ENCODE data around the gene CLASP2.
"Not testable (repeated sequence)": the region's sequence is repeated elsewhere in the genome, so short reads cannot be mapped to it uniquely, and the experiment has no call there.

Gene CLASP2

DNA sequence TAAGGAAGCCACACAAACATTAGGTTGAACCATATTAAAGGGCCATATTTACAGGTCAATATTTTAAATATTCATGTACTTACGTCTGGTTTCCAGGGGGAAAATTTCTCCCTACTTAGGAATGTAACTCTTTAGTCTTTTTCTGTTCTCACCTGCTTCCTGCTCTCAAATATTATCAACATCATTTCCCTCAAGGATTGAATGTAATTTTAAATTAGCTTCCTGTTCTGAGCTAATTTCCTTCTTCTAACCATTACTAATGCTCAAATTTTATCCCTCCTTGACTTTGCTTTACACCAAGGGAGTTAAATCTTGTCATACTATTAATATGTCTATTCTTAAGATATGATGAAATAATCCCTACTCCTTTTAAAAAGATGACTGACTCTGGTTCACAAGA lies 174.5 kb downstream of the CLASP2 start:
- no peak for DNase-seq (ENCODE audit: low read depth in 2 of 2)

- no peak for DNase-seq (ENCODE audit: low read depth in 2 of 2)
These were observed 176.1 kb downstream of the CLASP2 start for GRCh38 chr3:33541918-33542317.

GRCh38 chr3:33538678-33539339 lies 179.2 kb downstream of the CLASP2 start:
- DNase-seq (ENCODE audit: low read depth in 2 of 2), result no peak

DNA sequence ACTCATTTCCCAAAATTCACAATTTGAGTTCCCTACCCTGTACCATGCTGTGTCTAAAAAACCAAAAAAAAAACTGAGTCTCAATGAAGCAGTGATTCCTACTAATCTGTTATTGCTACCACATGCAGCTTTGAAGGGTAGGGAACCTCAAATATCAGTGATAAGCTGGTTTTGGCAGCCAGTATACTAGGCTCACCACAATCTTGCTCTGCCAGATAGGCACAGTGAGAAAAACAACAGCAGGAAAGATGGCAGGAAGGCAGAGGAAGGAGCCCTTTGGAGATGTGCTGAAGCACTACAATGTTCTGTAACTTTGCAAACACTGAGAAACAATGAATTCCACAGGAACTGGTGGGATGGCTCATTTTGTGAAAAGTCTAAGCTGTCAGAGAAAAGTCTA lies 180.9 kb downstream of the CLASP2 start:
- DNase-seq (ENCODE audit: low read depth in 2 of 2), result no peak

DNA sequence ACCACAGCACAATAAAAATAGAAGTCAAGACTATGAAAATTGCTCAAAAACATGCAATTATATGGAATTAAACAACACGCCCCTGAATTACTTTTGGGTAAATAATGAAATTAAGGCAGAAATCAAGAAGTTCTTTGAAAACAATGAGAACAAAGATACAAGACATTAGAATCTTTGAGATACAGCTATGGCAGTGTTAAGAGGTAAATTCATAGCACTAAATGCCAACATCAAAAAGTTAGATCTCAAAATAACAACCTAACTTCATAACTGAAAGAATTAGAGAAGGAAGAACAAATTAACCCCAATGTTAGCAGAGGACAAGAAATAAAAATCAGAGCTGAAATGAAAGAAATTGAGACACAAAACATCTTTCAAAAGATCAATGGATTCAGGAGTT lies 191.3 kb downstream of the CLASP2 start:
- DNase-seq (ENCODE audit: low read depth in 2 of 2), result no peak

GRCh38 chr3:33525232-33525631 lies 192.8 kb downstream of the CLASP2 start:
- DNase-seq (ENCODE audit: low read depth in 2 of 2), result no peak

DNA sequence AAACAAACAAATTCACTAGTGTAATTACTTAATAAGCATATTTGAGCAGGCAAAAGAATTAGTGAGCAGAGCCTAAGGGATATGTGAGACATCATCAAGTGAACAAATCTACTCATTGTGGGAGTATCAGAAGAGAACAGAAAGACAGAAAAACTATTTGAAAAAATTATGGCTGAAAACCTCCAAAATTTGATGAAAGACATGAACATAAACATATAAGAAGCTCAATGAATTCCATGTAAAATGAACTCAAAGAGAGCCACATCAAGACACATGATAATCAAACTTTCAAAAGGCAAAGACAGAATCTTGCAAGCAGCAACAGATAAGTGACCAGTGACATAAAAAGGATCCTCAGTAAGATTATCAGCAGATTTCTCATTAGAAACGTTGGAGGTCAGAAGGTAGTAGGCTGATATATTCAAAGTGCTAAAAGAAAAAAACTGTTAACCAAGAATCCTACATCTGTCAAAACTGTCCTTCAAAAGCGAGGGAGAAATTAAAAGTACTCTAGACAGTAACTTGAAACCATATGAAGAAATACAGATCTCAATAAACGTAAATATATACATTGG lies 194.9 kb downstream of the CLASP2 start:
- DNase-seq (ENCODE audit: low read depth in 2 of 2), result no peak

GRCh38 chr3:33521736-33522135 lies 196.3 kb downstream of the CLASP2 start:
- DNase-seq (ENCODE audit: low read depth in 2 of 2), result no peak

DNA sequence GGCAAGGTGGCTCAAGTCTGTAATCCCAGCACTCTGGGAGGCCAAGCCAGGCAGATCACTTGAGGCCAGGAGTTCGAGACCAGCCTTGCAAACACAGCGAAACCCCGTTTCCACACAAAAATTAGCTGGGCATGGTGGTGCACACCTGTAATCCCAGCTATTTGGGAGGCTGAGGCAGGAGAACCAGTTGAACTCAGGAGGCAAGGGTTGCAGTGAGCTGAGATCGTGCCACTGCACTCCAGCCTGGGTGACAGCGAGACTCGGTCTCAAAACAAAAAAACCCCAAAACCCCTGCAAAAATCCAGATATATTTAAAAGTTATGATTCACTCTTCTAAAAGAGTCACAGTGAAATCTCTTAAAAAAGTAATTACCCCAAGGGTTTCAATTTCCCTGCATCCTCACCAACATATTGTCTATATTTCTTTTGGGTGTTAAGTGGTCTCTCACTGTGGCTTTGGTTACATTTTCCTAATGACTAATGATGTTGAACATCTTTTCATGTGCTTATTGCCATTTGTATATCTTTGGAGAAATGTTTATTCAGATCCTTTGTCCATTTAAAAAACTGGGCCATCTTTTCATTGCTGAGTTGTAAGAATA lies 204.7 kb downstream of the CLASP2 start:
- no peak for DNase-seq (ENCODE audit: low read depth in 2 of 2)

GRCh38 chr3:33505027-33505426 lies 213.0 kb downstream of the CLASP2 start:
- no peak for DNase-seq (ENCODE audit: low read depth in 2 of 2)

DNA sequence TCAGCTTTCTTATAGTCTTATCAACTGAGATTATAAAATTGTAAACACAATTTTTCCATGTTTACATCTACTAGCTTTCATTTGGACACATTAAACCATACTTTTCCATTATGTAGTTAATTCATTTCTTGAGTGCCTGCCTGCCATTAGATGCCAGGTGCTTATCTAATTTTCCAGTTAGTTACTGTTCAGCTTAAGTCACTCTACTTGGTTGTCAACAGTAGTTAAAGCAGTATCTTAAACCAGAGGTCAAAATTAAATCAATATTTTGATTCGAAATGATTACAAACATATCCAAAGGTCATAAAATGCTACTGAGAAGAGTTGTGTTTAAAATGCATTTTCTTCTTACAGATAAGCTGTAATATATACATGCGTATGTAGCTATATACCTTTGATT lies 221.6 kb downstream of the CLASP2 start:
- no peak for DNase-seq (ENCODE audit: low read depth in 2 of 2)

DNA sequence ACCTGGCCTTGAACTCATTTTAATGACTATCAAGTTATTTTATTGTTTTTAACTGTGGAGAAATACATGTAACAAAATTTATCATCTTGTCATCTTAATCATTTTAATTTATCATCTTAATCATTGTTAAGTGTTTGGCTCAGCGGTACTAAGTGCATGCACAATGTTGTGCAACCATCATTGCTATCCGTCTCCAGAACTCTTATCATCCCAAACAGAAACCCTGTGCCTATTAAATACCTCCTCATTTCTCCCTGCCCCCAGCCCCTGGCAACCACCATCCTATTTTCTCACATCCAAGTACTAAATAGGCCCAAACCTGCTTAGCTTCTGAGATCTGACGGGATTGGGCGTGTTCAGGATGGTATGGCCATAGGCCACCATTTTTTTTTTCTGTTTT lies 226.3 kb downstream of the CLASP2 start:
- DNase-seq (ENCODE audit: low read depth in 2 of 2), result no peak

GRCh38 chr3:33490641-33491241 lies 227.3 kb downstream of the CLASP2 start:
- no peak for DNase-seq (ENCODE audit: low read depth in 2 of 2)

- no peak for DNase-seq (ENCODE audit: low read depth in 2 of 2)
These were observed 229.4 kb downstream of the CLASP2 start for GRCh38 chr3:33488683-33489082.

- no peak for DNase-seq (ENCODE audit: low read depth in 2 of 2)
These were observed 229.8 kb downstream of the CLASP2 start for GRCh38 chr3:33488246-33488645.

DNA sequence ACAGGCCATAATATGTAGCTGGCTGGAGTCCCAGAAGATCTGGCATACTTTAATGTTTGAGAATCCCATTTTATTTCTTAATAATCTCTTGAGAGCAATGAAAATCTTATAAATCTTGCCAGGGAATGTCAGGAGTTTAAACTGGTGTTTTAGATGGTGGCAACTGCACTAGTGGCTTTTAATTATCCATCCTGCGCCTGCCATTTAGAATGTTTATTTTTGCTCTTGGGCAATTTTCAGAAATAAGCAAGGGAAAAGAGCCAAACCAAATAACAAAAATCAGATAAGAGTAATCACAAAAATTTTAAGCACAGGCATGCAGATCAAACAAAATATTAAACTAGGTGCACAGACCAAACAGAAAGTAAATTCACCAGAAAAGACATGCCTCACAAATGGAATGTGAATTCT lies 235.9 kb downstream of the CLASP2 start:
- DNase-seq (ENCODE audit: low read depth in 2 of 2), result no peak

DNA sequence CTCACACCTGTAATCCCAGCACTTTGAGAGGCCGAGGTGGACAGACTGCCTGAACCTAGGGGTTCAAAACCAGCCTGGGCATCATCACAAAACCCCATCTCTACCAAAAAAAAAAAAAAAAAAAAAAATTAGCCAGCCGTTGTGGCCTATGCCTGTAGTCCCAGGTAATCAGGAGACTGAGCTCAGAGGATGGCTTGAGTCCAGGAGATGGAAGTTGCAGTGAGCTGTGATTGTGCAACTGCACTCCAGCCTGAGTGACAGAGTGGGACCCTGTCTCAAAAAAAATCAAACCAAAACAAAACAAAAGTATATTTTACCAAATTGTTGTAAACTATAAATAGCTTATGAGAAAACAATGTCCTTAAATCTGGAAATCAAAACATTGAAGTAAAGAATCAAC lies 243.2 kb downstream of the CLASP2 start:
- no peak for DNase-seq (ENCODE audit: low read depth in 2 of 2)

- DNase-seq (ENCODE audit: low read depth in 2 of 2), result no peak
These were observed 244.2 kb downstream of the CLASP2 start for GRCh38 chr3:33473813-33474212.

- DNase-seq (ENCODE audit: low read depth in 2 of 2), result no peak
These were observed 250.3 kb downstream of the CLASP2 start for GRCh38 chr3:33467786-33468185.

- DNase-seq (ENCODE audit: low read depth in 2 of 2), result no peak
These were observed 257.0 kb downstream of the CLASP2 start for GRCh38 chr3:33461097-33461496.

- not testable (repeated sequence) for DNase-seq (ENCODE audit: low read depth in 2 of 2)
These were observed 258.5 kb downstream of the CLASP2 start for GRCh38 chr3:33459577-33459976.

GRCh38 chr3:33458446-33458845 lies 259.6 kb downstream of the CLASP2 start:
- no peak for DNase-seq (ENCODE audit: low read depth in 2 of 2)

GRCh38 chr3:33456756-33457155 lies 261.3 kb downstream of the CLASP2 start:
- DNase-seq (ENCODE audit: low read depth in 2 of 2), result no peak
